Central memory CD8-positive, alpha-beta T cell (primary cell): ENCODE data around the gene TCEA2.
"Not testable (repeated sequence)": the region's sequence is repeated elsewhere in the genome, so short reads cannot be mapped to it uniquely, and the experiment has no call there.

Source experiments
- ATAC-seq: fragments of 150-1000 bp; cut with Tn5 transposase; replicated peaks from 2 replicates; pipeline ENCODE4 v1.10.0; 2022; ENCODE audit warnings: mild to moderate bottlenecking, moderate FRiP score, moderate number of reproducible peaks; ENCODE audit not compliant: poor library complexity, severe bottlenecking; ENCODE audit errors: extremely low read depth
- DNase-seq, 2 donors: peaks; one replicate each; pipeline ENCODE4 v3.0.0; 2021; ENCODE audit warnings: low spot score in 2 of 2
- H3K27ac Mint-ChIP-seq: one replicate; pipeline ENCODE4 v1.8.0; 2022; ENCODE audit warnings: low read depth, mild to moderate bottlenecking, moderate library complexity, mixed read lengths
- H3K27me3 Mint-ChIP-seq: one replicate; pipeline ENCODE4 v1.8.0; 2022; ENCODE audit warnings: mixed read lengths
- H3K36me3 Mint-ChIP-seq: one replicate; pipeline ENCODE4 v1.8.0; 2022; ENCODE audit warnings: mild to moderate bottlenecking, moderate library complexity, mixed read lengths; ENCODE audit not compliant: insufficient read depth
- H3K4me1 Mint-ChIP-seq: one replicate; pipeline ENCODE4 v1.8.0; 2022; ENCODE audit warnings: mixed read lengths
- H3K4me3 Mint-ChIP-seq: one replicate; pipeline ENCODE4 v1.8.0; 2022; ENCODE audit warnings: mild to moderate bottlenecking, moderate library complexity, mixed read lengths
- H3K9me3 Mint-ChIP-seq: one replicate; pipeline ENCODE4 v1.8.0; 2022; ENCODE audit warnings: mixed read lengths

The TCEA2 gene

DNA sequence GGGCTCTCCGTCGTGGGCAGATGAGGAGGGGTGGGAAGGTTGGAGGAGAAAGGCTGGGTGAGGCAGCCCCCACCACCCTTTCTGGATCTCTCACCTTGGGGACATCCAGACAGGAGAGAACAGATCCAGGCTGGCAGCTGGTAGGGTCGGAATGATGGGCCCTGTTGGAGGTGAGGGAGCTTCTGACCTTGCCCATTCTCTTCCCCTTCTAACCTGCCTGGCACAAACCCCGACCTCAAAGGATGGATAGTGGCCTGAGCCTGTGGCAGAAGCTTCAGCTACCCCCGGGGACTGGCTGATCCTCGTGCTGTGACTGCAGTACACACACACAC lies 50.4 kb downstream of the TCEA2 start:
- DNase-seq: peak in 1 of 2 donors; percentile 7
- no peak overlapping the region for H3K27ac Mint-ChIP-seq
- no peaks in the 10 kb centered on the region for H3K36me3 Mint-ChIP-seq
- H3K4me3 Mint-ChIP-seq: no peak overlapping the region
- ATAC-seq: no peak
- no peaks in the 10 kb centered on the region for H3K4me1 Mint-ChIP-seq
- H3K9me3 Mint-ChIP-seq: no peaks in the 10 kb centered on the region
- no peaks in the 10 kb centered on the region for H3K27me3 Mint-ChIP-seq

- Mint-ChIP-seq H3K27me3 (no peaks in the 10 kb centered on the region), H3K4me1 (no peaks in the 10 kb centered on the region), H3K4me3 (no peak overlapping the region), H3K9me3 (no peaks in the 10 kb centered on the region), H3K36me3 (no peaks in the 10 kb centered on the region), H3K27ac (no peak overlapping the region)
- DNase-seq: peak in 1 of 2 donors; percentile 3
- ATAC-seq: no peak
Observed at GRCh38 chr20:64113796-64114355, 50.9 kb downstream of the TCEA2 start.

DNA sequence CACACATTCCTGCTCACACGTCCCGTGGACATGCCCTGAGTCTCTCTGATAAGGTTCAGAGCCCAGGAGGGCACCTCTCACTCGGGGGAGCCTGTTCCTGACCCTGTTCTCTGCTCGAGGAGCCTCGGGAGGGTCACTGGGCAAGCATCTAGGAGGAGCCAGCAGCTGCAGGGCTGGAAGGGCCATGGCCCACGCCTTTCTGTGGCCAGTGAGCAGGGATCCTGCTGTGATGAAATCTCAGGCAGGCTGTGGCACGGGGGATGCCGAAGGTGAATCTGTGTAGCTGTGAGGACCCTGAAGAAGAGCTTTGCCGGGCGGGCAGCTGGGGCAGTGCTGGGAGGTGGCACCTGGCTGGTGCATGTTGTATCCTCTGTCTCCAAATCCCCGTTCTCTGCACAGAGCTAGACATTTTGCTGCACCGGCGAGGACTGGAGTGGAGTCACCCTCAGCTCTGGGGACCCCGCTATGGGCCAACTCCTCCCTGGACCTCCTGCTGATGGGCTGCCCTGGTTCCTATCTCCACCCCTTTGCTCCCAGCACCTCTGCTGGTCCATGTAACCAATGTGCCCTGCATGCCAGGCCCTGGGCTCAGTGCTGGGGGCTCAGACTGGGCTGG lies 51.5 kb downstream of the TCEA2 start:
- Mint-ChIP-seq H3K4me3 (no peak overlapping the region), H3K36me3 (no peaks in the 10 kb centered on the region), H3K27me3 (no peaks in the 10 kb centered on the region), H3K4me1 (no peaks in the 10 kb centered on the region), H3K27ac (no peak overlapping the region), H3K9me3 (no peaks in the 10 kb centered on the region)
- DNase-seq: peak in 1 of 2 donors; percentile 8
- no peak for ATAC-seq

GRCh38 chr20:64115171-64115911 lies 52.3 kb downstream of the TCEA2 start:
- no peaks in the 10 kb centered on the region for H3K9me3 Mint-ChIP-seq
- H3K27me3 Mint-ChIP-seq: no peaks in the 10 kb centered on the region
- DNase-seq: peak in 1 of 2 donors; percentile 10
- H3K36me3 Mint-ChIP-seq: peaks cover 4% of the 10 kb centered on the region
- no peak overlapping the region for H3K27ac Mint-ChIP-seq
- no peak for ATAC-seq
- peaks cover 6% of the 10 kb centered on the region for H3K4me1 Mint-ChIP-seq
- H3K4me3 Mint-ChIP-seq: no peak overlapping the region

GRCh38 chr20:64116016-64116415 lies 53.0 kb downstream of the TCEA2 start:
- no peak for DNase-seq
- H3K9me3 Mint-ChIP-seq: no peaks in the 10 kb centered on the region
- ATAC-seq: no peak
- no peak overlapping the region for H3K27ac Mint-ChIP-seq
- H3K4me3 Mint-ChIP-seq: no peak overlapping the region
- H3K4me1 Mint-ChIP-seq: peaks cover 8% of the 10 kb centered on the region
- H3K27me3 Mint-ChIP-seq: no peaks in the 10 kb centered on the region
- H3K36me3 Mint-ChIP-seq: peaks cover 6% of the 10 kb centered on the region

DNA sequence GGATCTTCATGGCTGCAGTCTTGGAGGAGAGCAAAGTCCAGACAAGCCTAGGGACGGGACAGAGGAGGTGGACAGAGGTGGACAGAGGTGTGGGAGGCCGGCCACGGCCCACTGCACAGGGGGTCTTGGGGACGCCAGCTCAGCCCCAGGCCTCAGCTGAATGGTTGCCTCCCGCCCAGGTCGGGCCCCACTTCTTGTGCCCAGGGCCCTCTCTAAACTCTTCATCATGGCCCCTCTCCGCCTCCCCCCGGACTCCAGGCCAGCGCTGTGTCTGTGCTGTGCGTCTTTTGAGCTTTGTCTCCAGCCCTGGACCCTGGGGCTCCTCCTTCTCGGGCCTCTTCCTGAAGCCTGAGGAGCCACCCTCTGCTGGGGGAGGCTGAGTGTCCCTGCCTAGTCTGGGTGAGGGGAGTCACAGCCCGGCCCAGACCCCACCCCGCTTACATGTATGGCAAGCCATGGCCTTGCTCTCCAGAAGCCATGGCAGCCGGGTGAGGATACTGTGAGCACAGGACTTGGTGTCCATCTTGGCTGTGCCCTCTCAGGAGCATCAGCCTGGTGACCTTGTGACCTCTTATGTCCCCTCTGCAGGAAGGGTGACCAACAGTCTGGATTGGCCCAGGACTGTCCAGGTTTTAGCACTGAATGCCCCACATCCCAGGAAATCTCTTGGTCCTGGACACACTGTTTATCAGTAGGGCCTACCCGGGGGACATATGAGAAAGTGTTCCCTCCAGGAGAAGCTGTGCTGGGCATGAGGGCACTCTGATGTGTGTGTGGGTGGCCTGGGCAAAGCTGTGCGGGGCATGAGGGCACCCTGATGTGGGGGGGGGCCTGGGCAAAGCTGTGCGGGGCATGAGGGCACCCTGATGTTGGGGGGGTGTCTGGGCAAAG lies 53.8 kb downstream of the TCEA2 start:
- Mint-ChIP-seq H3K4me1 (peaks cover 8% of the 10 kb centered on the region), H3K27ac (no peak overlapping the region), H3K36me3 (peaks cover 6% of the 10 kb centered on the region), H3K27me3 (peaks cover 7% of the 10 kb centered on the region), H3K9me3 (no peaks in the 10 kb centered on the region), H3K4me3 (no peak overlapping the region)
- ATAC-seq: no peak
- no peak for DNase-seq

DNA sequence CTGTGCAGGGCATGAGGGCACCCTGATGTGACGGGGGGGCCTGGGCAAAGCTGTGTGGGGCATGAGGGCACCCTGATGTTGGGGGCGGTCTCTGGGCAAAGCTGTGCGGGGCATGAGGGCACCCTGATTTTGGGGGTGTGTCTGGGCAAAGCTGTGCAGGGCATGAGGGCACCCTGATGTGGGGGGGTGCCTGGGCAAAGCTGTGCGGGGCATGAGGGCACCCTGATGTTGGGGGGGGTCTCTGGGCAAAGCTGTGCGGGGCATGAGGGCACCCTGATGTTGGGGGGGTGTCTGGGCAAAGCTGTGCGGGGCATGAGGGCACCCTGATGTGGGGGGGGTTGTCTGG lies 54.4 kb downstream of the TCEA2 start:
- DNase-seq, H3K36me3 Mint-ChIP-seq, H3K27ac Mint-ChIP-seq, H3K4me3 Mint-ChIP-seq, ATAC-seq, H3K9me3 Mint-ChIP-seq, H3K4me1 Mint-ChIP-seq: not testable (repeated sequence)
- peaks cover 11% of the 10 kb centered on the region for H3K27me3 Mint-ChIP-seq

DNA sequence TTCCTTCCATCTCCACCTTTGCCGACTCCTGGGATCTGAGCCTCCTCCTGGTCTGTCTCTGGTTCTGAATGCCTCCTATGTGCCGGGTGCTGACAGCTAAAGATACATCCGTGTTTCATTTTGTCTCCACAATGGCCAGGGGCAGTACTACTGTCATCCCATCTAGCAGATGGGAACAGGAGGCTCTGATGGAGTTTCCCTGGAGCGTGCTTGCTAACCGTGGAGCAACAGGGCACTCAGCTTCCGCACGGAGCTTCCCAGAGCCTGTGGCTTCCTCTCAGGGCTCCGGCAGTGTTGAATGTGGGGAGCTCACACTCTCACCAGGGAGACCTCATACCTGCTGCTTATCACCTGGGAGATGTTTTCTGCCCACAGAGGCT lies 56.3 kb downstream of the TCEA2 start:
- H3K27me3 Mint-ChIP-seq: peaks cover 20% of the 10 kb centered on the region

DNA sequence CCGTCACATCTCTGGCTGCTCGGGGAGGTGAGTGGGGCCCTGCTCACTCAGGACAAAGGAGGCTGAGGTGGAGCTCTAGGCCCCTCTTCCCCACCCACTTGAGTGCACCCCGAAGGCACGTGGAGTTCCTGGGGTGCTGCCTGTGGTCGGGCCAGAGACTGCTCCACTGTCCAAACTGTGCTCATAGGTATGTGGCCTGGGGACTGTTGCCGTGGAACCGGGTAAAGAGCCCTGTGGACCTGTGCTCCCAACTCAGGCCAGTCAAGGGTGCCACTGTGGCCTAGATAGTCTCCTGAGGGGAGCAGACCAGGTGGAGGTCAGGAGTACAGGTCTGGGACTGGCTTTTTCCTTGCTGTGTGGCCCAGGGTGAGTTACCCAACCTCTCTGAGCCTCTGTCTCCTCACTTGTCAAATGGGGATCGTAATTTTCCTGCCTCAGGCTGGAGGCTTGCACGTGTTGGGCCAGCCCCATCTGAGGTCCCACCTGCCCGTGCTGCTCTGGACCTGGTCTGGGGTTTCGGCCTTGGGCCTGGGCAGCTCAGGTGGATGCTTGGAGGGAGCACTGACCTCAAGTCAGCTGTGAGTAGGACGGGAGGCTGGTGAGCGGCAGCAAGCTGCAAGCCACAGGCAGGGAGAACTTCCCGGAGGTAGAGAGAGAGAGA lies 56.8 kb downstream of the TCEA2 start:
- ATAC-seq: no peak
- peaks cover 8% of the 10 kb centered on the region for H3K4me1 Mint-ChIP-seq
- peak overlapping the region; percentile 74 for H3K4me3 Mint-ChIP-seq
- peak overlapping the region; percentile 78 for H3K27ac Mint-ChIP-seq
- peaks cover 20% of the 10 kb centered on the region for H3K27me3 Mint-ChIP-seq
- no peaks in the 10 kb centered on the region for H3K9me3 Mint-ChIP-seq
- H3K36me3 Mint-ChIP-seq: peaks cover 6% of the 10 kb centered on the region
- no peak for DNase-seq

More for the DNA sequence above, 56.3 kb downstream of the TCEA2 start:
- peaks cover 8% of the 10 kb centered on the region for H3K4me1 Mint-ChIP-seq
- peaks cover 6% of the 10 kb centered on the region for H3K36me3 Mint-ChIP-seq
- H3K27ac Mint-ChIP-seq: no peak overlapping the region
- ATAC-seq: no peak
- no peaks in the 10 kb centered on the region for H3K9me3 Mint-ChIP-seq
- H3K4me3 Mint-ChIP-seq: peak overlapping the region; percentile 74
- no peak for DNase-seq

DNA sequence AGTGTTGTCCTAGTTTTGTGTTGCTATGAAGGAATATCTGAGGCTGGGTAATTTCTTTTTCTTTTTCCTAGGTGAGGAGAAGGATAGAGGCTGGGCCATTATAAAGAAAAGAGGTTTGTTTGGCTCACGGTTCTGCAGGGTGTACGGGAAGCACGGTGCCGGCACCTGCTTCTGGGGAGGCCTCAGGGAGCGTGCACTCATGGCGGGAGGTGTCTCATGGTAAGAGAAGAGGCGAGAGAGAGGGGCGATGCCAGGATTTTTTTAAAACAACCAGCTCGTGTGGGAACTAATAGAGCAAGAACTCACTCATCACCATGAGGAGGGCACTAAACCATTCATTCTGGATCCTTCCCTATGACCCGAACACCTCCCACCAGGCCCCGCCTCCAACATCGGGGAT lies 58.6 kb downstream of the TCEA2 start:
- Mint-ChIP-seq H3K4me3 (no peak overlapping the region), H3K9me3 (no peaks in the 10 kb centered on the region), H3K27me3 (peaks cover 20% of the 10 kb centered on the region), H3K27ac (no peak overlapping the region), H3K36me3 (peaks cover 6% of the 10 kb centered on the region), H3K4me1 (peaks cover 8% of the 10 kb centered on the region)
- ATAC-seq (no peak), DNase-seq (no peak)
